ENCODE results near the gene SCAF11.

Gene SCAF11

DNA sequence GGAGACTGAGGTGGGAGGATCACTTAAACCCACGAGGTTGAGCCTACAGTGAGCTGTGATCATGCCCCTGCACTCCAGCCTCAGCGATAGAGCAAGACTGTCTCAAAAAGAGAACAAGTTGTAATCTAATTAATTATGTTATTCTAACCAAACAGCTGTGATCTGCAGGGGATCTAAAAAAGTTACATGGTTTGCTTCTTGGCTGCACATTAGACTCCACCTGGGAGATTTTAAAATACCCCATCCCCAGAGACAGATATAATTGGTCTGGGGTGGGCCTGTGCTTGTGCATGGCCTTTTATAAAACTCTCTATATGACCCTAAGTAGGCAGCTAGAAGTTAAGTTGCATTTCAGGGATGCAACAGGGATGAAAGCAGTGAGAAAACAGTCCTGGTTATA lies 76.7 kb downstream of the SCAF11 start:
- DNase-seq (ENCODE audit: low read depth): no peak

DNA sequence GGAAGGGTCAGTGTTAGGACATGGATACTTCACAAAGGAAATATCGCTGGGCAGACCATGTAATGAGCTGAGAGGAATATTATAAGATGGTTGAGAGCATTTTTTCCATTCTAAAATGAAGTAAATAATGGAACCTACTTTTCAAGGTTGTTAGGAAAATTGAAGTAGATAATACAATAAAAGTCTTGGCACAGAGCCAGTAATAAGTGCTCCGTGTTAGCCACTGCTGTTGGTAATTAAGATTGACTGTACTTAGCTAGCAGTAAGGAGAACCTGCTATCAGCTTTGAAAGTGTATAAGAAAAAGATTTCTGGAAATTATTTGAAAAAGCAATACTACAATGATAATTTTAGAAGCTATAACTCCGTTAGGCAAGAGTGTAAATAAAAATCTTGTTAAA lies 77.6 kb downstream of the SCAF11 start:
- DNase-seq (ENCODE audit: low read depth): no peak

DNA sequence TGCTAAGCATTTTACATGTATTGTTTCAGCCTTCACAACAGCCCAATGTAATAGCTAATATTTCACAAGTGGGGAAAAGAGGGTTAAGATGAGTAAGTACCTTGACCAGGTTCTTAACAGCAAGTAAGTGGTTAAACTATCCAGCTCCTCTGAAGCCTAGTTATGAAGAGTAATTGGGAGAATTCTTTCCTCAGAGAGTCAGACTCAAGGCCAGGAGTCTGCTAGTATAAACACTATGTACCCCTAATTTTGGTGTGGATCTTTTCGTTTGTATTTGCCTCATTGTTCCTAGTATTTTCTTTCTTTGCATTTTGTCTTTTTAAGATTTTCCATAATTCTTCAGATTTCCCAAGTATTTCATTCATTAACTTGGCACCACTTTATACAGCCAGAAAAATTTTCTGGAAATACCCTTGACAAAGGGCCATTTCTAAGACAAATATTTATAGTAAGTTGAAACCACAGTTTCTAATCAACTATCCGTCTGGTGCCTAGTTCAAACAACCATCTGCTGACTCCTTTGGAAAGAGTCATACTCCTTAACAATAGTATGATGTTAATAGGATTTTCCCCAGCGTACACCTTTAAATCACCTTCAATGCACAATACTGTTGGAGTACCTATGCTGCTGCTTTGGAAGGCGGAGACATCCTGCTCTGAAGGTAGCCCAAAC lies 81.2 kb downstream of the SCAF11 start:
- no peak for DNase-seq (ENCODE audit: low read depth)

DNA sequence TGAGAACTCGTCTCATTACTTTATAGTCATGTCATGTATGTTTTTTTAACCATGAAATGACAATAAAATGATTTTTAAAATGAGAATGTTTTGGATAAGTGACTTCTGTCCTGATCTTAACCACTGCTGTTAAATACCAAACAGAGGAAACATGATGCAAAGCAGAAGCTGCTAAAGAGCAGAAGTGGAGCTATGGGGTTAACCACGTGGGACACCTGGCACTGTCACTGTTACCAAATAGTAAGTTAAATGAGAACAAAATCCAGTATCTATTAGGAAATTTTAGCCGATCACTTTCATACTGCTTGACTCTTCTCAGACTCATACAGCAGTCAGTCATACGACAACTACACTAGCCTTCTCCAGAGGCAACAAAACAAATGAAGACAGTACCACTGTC lies 82.4 kb downstream of the SCAF11 start:
- no peak for DNase-seq (ENCODE audit: low read depth)

DNA sequence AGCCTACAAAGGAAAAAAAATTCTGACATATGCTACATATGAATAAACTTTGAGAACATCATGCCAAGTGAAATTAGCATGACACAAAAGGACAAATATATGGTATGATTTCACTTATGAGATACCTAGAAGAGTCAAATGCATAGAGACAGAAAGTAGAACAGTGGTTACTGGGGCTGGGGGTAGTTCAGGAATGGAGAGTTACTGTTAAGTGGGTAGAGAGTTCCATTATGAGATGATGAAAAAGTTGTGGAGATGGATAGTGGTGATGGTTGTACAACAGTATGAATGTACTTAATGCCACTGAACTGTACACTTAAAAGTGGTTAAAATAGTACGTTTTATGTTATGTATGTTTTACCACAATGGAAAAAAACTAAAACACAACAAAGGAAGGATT lies 92.3 kb downstream of the SCAF11 start:
- DNase-seq (ENCODE audit: low read depth): no peak

DNA sequence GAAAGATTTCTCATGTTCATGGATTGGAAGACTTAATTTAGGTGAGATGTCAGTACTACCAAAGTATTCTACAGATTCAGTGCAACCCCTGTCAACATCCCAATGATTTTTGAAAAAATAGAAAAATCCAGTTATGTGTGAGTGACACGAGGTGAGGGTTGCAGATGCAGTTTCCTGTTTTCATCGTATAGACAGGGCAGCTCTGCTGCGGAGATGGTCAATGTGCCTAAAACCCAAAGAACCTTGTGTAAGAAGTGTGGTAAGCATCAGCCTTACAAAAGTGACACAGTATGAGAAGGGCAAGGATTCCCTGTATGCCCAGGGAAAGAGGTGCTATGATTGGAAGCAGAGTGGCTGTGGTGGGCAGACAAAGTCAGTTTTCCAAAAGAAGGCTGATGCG lies 94.4 kb downstream of the SCAF11 start:
- no peak for DNase-seq (ENCODE audit: low read depth)

DNA sequence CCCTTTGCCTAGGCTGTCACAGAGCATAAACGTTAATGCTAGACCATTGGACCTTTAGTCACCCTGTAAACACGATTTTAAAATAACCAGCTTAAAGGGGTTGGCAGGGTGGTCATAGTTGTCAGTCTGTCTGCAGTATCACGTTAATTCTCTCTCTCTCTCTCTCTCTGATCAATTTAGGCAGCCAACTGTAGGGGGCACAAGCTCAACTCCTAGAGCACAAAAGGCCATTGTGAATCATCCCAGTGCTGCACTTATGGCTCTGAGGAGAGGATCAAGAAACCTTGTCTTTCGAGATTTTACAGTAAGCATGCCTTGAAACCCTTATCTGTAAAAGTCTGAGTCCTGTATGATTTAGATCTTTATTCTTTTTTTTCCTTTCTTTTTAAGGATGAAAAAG lies 97.1 kb downstream of the SCAF11 start:
- no peak for DNase-seq (ENCODE audit: low read depth)

DNA sequence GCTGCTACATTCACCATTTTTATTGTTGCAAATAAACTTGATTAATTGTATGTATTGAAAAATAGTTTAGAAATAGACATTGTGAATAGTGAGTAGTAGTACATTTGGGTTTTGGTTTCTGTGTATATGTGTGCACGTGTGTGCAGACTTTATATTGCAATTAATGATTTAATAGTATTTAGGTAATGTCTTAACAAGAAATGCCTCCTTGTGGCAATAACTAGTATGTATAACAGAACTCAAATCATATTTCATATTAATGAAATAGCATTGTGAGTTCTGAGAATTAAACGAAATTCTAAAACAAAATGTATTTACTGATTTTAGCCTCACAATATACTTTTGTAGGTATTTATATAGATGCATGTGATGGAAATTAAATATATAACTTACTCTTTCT lies 100.1 kb downstream of the SCAF11 start:
- no peak for DNase-seq (ENCODE audit: low read depth)

DNA sequence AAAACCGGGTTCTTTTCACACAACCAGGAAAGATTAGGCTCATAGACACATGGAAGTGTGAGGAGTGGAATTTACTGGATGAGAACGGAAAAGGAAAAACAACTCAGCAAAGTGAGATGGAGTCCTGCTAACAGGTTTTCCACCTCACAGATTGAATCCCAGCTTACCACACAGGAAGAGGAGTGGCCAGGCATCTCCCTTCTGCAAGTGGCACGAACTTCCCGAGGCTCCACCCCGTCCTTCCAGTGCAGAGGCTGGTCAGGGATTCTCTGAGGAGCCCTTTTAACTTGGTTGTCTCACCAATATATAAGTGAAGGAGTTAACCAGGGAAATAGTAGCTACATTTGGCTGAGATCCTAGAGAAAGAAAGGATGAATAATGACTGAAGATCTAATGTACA lies 102.8 kb downstream of the SCAF11 start:
- no peak for DNase-seq (ENCODE audit: low read depth)

DNA sequence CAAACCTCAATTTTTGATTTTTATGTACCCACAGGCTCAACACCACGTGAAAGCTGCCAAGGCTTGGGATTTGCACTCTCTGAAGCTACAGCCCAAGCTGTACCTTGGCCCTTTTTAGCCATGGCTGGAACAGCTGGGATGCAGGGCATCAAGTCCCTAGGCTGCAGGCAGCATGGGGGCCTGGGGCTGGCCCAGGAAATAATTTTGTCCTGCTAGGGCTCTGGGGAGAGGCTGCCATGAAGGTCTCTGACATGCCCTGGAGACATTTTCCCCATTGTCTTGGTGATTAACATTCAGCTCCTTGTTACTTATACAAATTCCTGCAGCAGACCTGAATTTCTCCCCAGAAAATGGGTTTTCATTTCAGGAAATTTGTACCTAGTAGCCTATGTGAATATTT lies 103.7 kb downstream of the SCAF11 start:
- no peak for DNase-seq (ENCODE audit: low read depth)

DNA sequence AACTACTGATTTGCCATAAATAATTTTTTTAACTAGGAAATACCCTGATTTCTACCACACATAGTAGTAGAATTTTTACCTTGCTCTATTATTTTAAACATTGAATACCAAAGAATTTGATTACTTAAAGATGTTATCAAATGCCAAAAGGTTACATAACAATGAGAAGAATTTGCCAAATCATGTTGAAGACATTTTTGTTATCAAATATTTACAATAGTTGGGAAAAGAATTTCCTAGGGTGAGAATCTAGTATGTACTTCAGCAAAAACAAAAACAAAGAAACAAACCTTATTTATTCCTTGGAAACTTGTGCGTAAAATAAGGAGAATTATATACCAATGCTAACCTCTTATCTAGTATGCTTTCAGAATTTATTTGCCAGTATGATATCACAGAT lies 107.2 kb downstream of the SCAF11 start:
- no peak for DNase-seq (ENCODE audit: low read depth)

DNA sequence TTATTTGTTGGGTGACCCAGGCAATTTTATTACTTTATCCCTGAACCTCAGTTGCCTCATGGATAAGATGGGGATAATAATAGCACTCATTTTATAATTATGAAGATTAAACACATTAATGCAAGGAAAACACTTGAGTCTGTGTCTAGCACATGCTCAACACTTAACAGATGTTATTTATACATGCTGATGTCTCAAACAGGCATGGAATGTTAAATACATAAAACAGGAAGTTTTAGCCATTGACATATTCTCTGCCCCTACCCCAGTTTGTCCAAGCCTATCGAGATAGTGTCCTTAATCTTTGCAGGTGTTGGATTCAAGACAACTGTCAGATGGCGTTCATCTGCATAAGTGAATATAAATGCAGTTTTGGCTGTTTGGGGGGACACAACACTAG lies 109.8 kb downstream of the SCAF11 start:
- no peak for DNase-seq (ENCODE audit: low read depth)

DNA sequence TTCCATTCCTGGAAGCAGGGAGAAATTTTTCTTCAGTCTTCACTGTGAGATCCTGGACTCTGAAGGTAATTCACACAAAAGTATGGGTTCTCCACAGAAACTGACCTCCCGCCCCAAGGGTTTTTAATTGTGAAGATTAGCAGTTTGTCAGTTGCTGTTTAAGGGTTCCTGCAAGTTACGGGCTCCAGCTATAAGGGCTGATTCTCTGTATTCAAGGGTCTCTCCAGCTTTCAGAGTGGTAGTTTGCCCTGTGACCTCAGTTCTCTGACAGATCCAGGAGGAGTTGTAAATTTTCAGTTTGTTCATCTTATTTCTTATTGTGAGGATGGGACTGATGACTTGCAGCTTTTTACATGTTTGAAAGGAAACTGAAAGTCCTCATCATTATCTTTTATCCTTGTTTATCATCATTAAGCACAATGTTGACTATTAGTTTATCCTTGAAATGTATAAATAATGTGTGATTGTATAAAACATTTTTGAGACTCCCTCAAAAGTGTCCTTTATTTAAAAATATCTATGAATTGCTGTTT lies 110.9 kb downstream of the SCAF11 start:
- no peak for DNase-seq (ENCODE audit: low read depth)

DNA sequence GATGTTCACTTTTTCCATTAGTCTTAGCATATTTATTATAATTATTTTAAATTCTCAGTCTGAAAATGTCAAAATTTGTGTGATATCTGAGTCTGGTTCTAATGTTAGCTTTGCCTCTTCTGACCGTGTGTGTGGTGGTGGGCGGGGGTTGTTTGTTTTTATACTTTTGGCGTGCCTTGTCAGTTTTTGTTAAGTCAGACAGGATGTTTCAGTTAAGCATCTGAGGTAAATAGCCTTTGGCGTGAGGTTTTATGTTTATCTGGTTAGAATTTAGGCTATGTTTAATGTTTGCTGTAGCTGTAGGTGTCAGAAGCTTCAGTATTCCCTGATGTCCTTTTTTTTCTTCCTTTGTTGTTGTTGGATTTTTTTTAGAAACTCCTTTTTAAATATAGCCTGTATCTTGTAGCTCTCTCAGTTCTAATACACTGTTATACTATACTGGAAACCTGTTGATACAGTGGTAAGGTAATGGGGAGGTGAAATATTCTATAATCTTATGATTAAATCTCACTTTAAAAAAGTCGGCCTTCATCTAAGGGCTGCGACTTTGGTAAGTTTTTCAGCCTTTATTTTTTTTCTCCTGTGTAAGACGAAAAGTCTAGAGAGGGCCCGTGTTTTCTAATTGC lies 111.6 kb downstream of the SCAF11 start:
- DNase-seq (ENCODE audit: low read depth): no peak

DNA sequence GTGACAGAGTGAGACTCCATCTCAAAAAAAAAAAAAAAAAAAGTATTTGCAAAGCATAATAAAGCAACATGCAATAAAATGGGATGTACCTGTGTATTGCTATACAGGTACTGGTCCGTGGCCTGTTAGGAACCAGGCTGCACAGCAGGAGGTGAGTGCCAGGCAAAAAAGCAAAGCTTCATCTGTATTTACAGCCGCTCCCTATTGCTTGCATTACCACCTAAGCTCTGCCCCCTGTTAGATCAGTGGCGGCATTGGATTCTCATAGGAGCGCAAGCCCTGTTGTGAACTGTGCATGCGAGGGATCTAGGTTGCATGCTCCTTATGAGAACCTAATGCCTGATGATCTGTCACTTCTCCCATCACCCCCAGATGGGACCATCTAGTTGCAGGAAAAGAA lies 113.3 kb downstream of the SCAF11 start:
- no peak for DNase-seq (ENCODE audit: low read depth)

DNA sequence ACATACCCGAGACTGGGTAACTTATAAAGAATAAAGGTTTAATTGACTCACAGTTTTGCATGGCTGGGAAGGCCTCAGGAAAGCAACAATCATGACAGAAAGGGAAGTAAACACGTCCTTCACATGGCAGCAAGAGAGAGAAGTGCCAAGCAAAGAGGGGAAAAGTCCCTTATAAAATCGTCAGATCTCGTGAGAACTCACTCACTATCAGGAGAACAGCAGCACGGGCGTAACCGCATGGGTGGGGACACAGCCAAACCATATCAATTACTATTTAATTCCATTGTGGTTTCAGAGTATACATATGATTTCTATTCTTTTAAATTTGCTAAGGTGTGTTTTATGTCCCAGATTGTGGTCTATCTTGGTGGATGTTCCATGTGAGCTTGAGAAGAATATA lies 117.9 kb downstream of the SCAF11 start:
- DNase-seq (ENCODE audit: low read depth): no peak

All from fibroblast of the conjunctiva (primary cell).